T follicular helper cell (primary cell): Measurements from ENCODE around the gene UNC5A.
"Not testable (repeated sequence)": the region's sequence is repeated elsewhere in the genome, so short reads cannot be mapped to it uniquely, and the experiment has no call there.

Source experiments
- DNase-seq: peaks from one replicate; pipeline ENCODE4 v3.0.0-alpha.2; 2020; ENCODE audit warnings: low read depth

The UNC5A gene

DNA sequence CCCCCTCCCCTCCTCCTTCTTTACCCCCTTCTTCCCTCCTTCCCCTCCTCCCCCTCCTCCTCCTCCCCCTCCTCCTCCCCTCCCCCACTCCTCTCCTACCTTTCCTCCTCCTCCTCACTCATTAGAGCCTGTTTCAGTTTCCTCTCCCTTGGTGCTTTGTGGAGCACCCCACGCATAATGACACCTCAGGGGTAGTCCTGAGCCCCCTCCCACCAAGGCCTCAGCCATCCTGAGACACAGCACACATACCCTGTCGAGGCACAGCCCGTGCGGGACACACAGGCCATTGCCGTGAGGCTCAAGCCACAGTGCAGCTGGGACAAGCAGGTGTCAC, 53.4 kb downstream of the UNC5A start:
- no peak for DNase-seq

DNA sequence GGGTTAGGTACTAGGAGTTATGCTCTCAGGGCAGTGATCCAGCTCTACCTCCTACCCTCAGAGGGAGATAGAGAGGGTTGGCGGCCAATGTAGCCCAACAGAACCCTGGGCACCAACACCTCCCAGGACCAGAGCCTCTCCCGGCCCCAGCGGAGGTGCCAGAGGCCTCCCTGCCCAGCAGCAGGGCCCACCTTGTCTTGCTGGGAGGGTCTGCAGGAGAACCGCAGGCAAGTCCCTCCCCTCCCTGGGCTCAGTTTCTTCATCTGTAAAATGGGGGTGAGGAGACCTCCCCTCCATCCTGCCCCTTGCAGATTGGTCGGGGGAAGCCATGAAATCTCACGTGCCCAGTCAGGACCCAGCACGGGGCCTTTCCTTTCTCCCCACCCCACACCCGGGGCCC, 54.4 kb downstream of the UNC5A start:
- DNase-seq: no peak

GRCh38 chr5:176865964-176866363, 55.6 kb downstream of the UNC5A start:
- no peak for DNase-seq

GRCh38 chr5:176866707-176867310, 56.5 kb downstream of the UNC5A start:
- no peak for DNase-seq

DNA sequence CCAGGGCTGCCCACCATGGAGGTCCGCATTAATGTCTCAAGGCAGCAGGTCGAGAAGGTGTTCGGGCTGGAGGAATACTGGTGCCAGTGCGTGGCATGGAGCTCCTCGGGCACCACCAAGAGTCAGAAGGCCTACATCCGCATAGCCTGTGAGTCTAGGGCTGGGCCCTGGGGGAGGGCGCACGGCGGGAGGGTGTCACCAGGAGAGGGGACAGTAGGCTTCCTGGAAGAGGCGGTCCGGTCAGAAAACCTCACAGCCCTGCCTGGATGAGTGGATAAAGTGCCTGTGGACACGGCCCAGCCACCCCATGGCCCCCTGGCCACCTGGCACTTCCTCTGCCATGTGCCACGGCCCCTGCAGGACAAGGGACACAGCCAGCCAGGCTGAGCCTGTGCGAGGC, 57.8 kb downstream of the UNC5A start:
- DNase-seq: no peak

- no peak for DNase-seq
These were observed 58.4 kb downstream of the UNC5A start for GRCh38 chr5:176868731-176869130.

GRCh38 chr5:176869501-176870109, 59.2 kb downstream of the UNC5A start:
- DNase-seq: no peak

DNA sequence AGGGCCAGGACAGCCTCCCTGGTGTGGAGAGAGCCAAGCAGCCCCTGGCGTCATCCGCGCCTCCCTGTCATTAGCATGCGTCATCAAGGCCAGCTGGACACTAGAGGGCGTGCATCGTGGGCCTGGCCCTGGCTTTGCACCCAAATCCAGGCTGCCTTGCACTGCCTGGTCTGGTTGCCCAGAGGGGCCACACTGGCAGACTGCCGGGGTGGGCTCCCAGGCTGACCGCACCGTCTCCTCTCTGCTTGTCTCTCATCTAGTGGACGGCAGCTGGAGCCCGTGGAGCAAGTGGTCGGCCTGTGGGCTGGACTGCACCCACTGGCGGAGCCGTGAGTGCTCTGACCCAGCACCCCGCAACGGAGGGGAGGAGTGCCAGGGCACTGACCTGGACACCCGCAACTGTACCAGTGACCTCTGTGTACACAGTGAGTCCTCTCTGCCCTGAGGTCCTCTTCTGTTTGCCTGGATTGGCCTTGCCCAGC, 59.8 kb downstream of the UNC5A start:
- no peak for DNase-seq

DNA sequence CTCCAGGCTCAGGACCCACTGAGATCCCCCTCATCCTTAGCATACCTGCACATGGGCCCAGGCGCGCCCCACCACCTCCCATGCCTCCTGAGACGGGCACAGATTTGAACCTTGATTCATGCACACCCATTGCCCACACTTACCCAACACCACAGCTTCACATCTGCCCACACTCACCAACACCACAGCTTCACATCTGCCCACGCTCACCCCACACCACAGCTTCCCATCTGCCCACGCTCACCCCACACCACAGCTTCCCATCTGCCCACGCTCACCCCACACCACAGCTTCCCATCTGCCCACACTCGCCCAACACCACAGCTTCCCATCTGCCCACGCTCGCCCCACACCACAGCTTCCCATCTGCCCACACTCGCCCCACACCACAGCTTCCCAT, 60.3 kb downstream of the UNC5A start:
- not testable (repeated sequence) for DNase-seq

- DNase-seq: not testable (repeated sequence)
These were observed 62.2 kb downstream of the UNC5A start for GRCh38 chr5:176872586-176872985.

DNA sequence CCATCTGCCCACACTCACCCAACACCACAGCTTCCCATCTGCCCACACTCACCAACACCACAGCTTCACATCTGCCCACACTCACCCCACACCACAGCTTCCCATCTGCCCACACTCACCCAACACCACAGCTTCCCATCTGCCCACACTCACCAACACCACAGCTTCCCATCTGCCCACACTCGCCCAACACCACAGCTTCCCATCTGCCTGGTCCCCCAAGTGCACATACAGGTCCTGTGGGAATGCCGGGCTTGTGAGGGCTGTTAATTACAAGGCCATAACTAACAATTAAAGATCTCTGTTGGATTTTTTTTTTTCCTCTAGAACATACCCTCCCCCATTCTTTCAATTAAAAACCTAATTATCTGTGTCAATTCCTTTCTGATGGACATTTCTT, 62.7 kb downstream of the UNC5A start:
- DNase-seq: not testable (repeated sequence)

DNA sequence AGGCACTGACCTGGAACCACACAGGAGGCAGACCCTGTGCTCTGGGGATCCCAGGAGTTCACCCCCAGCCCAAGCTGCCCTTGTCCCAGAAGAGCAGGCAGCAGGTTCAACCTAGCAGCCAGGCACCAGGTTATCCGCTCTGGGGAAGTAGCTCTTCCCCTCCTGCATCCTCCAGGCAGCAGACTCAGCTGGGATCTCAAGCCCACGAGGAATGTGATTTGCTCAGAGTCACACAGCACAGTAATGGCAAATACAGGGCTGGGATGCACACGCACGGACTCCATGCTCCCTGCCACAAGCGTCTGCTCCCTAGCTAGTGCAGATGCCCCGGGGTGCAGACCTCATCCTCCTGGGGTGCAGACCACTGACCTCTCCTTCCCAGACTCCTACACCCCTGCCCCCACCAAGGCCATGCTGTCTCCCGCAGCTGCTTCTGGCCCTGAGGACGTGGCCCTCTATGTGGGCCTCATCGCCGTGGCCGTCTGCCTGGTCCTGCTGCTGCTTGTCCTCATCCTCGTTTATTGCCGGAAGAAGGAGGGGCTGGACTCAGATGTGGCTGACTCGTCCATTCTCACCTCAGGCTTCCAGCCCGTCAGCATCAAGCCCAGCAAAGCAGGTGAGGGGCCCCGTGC, 63.3 kb downstream of the UNC5A start:
- DNase-seq: no peak

DNA sequence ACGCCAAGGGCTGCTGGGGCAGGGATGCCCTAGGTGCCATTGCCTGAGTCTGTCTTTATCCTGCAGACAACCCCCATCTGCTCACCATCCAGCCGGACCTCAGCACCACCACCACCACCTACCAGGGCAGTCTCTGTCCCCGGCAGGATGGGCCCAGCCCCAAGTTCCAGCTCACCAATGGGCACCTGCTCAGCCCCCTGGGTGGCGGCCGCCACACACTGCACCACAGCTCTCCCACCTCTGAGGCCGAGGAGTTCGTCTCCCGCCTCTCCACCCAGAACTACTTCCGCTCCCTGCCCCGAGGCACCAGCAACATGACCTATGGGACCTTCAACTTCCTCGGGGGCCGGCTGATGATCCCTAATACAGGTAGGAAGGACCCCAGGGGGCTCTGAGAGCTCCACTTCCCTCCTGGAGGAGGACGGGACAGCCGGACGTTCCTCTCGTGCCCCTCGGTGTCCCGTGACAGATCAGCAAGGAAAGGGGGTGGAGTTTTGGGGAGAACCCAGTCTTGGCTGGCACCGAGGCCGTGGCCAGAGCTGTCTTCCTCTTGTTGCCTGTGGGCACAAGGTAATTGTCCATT, 63.9 kb downstream of the UNC5A start:
- no peak for DNase-seq

DNA sequence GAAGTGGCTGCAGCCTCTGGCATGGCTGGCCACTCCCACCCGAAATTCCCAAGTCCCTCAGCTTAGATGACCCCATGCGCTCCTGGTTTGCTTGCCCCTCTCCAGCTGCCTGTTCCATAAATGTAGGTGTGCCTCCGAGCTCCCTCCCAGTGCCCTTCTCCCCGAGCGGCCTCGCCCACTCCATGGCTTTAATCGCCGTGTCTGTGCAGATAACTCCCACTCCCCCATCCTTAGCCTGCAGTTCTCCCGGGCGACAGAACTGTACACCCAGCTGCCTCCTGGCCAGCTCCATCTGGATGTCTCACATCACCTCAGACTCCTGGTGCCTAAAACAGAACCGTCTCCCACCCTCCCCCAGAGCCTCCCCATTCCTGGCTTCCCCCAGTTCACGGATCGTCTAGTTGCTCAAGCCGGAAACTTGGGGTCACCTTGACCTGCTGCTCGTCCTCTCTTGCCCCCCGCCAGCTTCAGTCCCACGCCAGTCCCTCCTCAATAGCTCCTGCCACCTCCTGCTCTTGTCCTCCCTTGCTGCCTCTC, 64.7 kb downstream of the UNC5A start:
- DNase-seq: no peak

GRCh38 chr5:176875783-176876505, 65.6 kb downstream of the UNC5A start:
- DNase-seq: no peak

- DNase-seq: no peak
These were observed 66.4 kb downstream of the UNC5A start for GRCh38 chr5:176876506-176877431.

DNA sequence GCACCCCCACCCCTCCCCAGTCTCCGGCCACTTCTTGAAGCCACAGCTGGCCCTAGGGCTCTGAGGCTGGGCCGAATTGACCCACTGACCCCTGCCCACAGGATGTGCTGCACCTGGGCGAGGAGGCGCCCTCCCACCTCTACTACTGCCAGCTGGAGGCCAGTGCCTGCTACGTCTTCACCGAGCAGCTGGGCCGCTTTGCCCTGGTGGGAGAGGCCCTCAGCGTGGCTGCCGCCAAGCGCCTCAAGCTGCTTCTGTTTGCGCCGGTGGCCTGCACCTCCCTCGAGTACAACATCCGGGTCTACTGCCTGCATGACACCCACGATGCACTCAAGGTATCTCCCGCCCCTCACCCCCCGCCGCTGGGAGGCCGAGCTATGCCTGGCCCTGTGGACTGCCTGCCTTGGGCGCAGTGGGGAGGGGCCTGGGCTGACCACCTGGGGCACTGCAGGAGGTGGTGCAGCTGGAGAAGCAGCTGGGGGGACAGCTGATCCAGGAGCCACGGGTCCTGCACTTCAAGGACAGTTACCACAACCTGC, 67.5 kb downstream of the UNC5A start:
- no peak for DNase-seq

DNA sequence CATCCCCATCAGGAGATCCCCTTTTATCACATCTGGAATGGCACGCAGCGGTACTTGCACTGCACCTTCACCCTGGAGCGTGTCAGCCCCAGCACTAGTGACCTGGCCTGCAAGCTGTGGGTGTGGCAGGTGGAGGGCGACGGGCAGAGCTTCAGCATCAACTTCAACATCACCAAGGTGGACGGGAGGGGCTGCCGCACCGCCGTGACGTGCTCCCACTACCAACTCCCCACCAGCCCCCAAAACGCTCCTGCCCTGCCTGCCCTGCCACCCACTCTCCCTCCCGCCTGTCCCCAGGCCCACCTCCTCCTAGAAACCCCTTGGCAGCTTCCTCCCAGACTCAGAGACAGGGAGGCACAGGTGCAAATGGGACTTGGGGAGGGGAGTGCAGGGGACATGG, 68.1 kb downstream of the UNC5A start:
- DNase-seq: no peak

DNA sequence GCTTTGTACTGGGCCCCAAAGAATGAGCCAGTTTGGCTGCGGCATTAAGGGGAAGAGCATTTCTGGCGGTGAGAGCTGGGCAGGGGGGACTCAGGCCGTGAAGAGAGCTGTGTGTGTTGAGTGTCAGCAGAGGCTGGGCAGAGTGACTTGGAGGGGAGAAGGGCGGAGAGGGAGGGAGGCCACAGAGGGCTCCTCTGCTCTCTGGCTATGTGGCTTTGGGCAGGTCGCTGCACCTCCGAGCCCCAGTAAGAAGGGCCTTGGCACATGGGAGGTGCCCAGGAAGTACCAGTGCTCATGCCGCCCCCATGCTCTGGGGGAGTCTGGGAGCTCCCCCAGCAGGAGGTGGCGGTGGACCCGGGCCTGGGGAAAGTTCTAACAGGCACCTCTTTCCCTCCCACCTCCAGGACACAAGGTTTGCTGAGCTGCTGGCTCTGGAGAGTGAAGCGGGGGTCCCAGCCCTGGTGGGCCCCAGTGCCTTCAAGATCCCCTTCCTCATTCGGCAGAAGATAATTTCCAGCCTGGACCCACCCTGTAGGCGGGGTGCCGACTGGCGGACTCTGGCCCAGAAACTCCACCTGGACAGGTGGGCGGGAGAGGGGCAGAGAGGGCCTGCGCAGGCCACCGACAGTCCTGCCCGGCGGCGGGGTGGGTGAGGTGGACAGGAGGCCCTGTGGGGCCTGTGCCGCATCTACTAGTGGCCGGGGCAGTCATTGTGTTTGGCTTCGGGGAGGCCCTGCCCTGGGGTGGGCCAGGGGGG, 68.7 kb downstream of the UNC5A start:
- no peak for DNase-seq
